Hepatocyte (in vitro differentiated cells): Measurements from ENCODE around the gene ATRAID. TPM values are rescaled to one million over a fixed set of nuclear protein-coding genes. Genes with fewer than 3 reads are reported as not detected.

Experiments
- DNase-seq: peaks from one replicate; pipeline ENCODE4 v3.0.0-alpha.2; 2016; ENCODE audit warnings: low spot score
- H2AFZ ChIP-seq: fragments of 200-600 bp; sonication (generic); 2 replicates; pipeline ENCODE4 v1.6.0; 2016; ENCODE audit warnings: antibody characterized with exemption, mild to moderate bottlenecking
- H3K27ac ChIP-seq: fragments of 200-600 bp; sonication (generic); 2 replicates; pipeline ENCODE4 v1.5.1; 2016; ENCODE audit warnings: mild to moderate bottlenecking
- H3K27me3 ChIP-seq: fragments of 200-600 bp; sonication (generic); 2 replicates; pipeline ENCODE4 v1.6.1; 2016
- H3K36me3 ChIP-seq: fragments of 200-600 bp; sonication (generic); replicated peaks from 2 replicates; pipeline ENCODE4 v1.5.1; 2016; ENCODE audit warnings: low read depth; ENCODE audit not compliant: insufficient read depth
- H3K4me1 ChIP-seq: fragments of 200-600 bp; sonication (generic); 2 replicates; pipeline ENCODE4 v1.5.1; 2016; ENCODE audit warnings: mild to moderate bottlenecking, moderate library complexity; ENCODE audit not compliant: insufficient read depth
- H3K4me2 ChIP-seq: fragments of 200-600 bp; sonication (generic); 2 replicates; pipeline ENCODE4 v1.6.0; 2016
- H3K4me3 ChIP-seq: fragments of 200-600 bp; sonication (generic); 2 replicates; pipeline ENCODE4 v1.5.1; 2016; ENCODE audit warnings: mild to moderate bottlenecking
- H3K79me2 ChIP-seq: fragments of 200-600 bp; sonication (generic); 2 replicates; pipeline ENCODE4 v1.6.0; 2017; ENCODE audit warnings: mild to moderate bottlenecking
- H3K9me2 ChIP-seq: fragments of 200-600 bp; sonication (generic); replicated peaks from 2 replicates; pipeline ENCODE4 v1.6.0; 2017; ENCODE audit warnings: mild to moderate bottlenecking; ENCODE audit not compliant: insufficient read depth
- H3K9me3 ChIP-seq: fragments of 200-600 bp; sonication (generic); 2 replicates; pipeline ENCODE4 v1.5.1; 2016; ENCODE audit warnings: low read depth, mild to moderate bottlenecking
- H4K20me1 ChIP-seq: fragments of 200-600 bp; sonication (generic); 2 replicates; pipeline ENCODE4 v1.6.0; 2016; ENCODE audit warnings: mild to moderate bottlenecking; ENCODE audit not compliant: insufficient read depth, poor library complexity, severe bottlenecking
- CTCF ChIP-seq: fragments of 200-600 bp; sonication (generic); IDR thresholded peaks from 2 replicates; pipeline ENCODE4 v1.5.1; 2016; ENCODE audit warnings: antibody characterized with exemption, mild to moderate bottlenecking; ENCODE audit not compliant: poor library complexity
- EZH2 ChIP-seq: fragments of 200-600 bp; sonication (generic); IDR thresholded peaks from 2 replicates; pipeline ENCODE4 v1.6.1; 2016; ENCODE audit warnings: antibody characterized with exemption, mild to moderate bottlenecking, borderline replicate concordance
- EZH2phosphoT487 ChIP-seq: fragments of 200-600 bp; sonication (generic); IDR thresholded peaks from one replicate; pipeline ENCODE4 v1.6.1; 2018; ENCODE audit warnings: antibody characterized with exemption, mild to moderate bottlenecking, low read depth, moderate library complexity; ENCODE audit not compliant: unreplicated experiment, severe bottlenecking
- WGBS: methylation state at CpG from one replicate; pipeline ENCODE4 v1.1.6; 2016; ENCODE audit warnings: low lambda C conversion rate; ENCODE audit errors: missing lambda C conversion rate; 5-methylcytosine and 5-hydroxymethylcytosine counted together
- polyA plus RNA-seq: library from polyadenylated mRNA; unstranded; fragments of >200 nt; fragmentation: Nextera tagmentation; extraction: Ambion mirVana; gene quantifications from 2 replicates; pipeline ENCODE4 v1.2.1, GENCODE V29; 2016
- total RNA-seq: library from RNA; depleted of rRNA; stranded (reverse); fragments of >200 nt; gene quantifications from 2 replicates; pipeline ENCODE4 v1.2.3, GENCODE V29; 2014

ATRAID gene
- total and polyA plus RNA-seq, 2 experiments from 2014 or later, result 173 to 259 TPM

DNA sequence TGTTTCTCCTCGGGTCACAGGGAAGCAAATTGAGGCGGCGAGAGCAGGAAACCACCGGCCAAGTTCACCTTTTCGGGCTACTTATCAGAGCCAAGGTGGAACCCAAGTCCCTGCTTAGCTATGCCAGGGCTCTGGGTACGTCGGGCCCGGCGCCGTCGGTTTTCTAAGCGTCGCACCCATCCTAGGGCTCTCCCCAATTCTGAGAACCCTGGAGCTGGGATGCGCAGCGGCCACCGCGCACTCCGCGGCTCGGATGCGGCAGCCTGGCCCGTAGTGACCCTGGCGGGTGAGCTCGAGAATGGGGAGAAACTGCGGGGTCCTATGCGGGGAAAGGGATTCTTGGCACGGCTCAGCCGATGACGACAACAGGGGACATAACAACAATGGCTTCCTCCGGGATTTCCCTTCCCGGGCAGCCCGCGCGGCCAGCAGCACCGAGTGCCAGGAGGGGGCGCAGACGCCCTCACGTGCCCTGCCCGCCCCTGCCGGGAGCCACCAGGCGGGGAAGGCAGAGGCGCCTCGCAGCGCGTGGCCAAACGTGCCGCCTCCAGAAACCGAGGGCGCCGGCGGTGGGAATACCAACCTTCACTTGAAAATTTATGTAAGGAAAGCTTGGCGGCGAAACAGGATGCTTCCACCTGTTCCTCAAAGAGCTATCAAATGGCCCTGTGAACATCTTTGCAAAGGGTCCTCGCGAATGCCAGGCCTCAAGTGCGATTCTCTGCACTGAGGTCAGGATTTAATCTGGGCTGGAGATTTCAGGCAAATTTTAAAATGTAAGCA, 53.1 kb downstream of the ATRAID start:
- no peak overlapping the region for H3K27ac ChIP-seq
- no peaks in the 10 kb centered on the region for H3K36me3 ChIP-seq
- H3K9me2 ChIP-seq, result no peaks in the 10 kb centered on the region
- H3K9me3 ChIP-seq, result no peaks in the 10 kb centered on the region
- peaks cover 31% of the 10 kb centered on the region for H3K4me1 ChIP-seq
- TF ChIP-seq EZH2 (peak; percentile 7), CTCF (peak; percentile 53), EZH2phosphoT487 (no peak)
- H3K79me2 ChIP-seq, result no peaks in the 10 kb centered on the region
- no peaks in the 10 kb centered on the region for H4K20me1 ChIP-seq
- peak overlapping the region; percentile 39 for H3K4me3 ChIP-seq
- H2AFZ ChIP-seq, result peak overlapping the region; percentile 81
- peak; percentile 85 for DNase-seq
- H3K4me2 ChIP-seq, result peak overlapping the region; percentile 99
- H3K27me3 ChIP-seq, result peaks cover 83% of the 10 kb centered on the region
- 7% methylated on average over 44 of the region's 56 CpGs for WGBS

DNA sequence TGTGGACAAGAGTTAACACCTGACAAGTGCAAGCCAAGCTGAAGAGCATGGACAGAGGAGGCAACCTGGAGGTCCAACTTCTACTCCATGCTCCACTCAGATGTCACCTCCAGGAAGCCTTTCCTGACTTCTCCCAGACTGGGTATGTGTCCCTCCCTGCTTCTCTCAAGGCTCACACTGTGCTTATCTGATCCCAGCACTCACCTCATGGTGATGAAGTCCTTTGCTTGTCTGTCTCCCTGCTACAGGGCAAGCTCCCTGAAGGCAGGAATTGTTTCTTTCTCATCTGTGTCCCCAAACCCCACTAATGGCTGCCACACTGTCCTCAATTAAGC, 53.7 kb downstream of the ATRAID start:
- no peaks in the 10 kb centered on the region for H4K20me1 ChIP-seq

More for the DNA sequence above, 53.7 kb downstream of the ATRAID start:
- TF ChIP-seq EZH2, result no peak
- no peak for TF ChIP-seq EZH2phosphoT487
- no peak for TF ChIP-seq CTCF
- peaks cover 82% of the 10 kb centered on the region for H3K27me3 ChIP-seq
- H3K9me3 ChIP-seq, result no peaks in the 10 kb centered on the region
- H3K4me2 ChIP-seq, result peak overlapping the region; percentile 99
- H3K36me3 ChIP-seq, result no peaks in the 10 kb centered on the region
- no peak for DNase-seq
- no peak overlapping the region for H3K27ac ChIP-seq
- no peak overlapping the region for H3K4me3 ChIP-seq
- no peaks in the 10 kb centered on the region for H3K79me2 ChIP-seq
- no peak overlapping the region for H2AFZ ChIP-seq
- no peaks in the 10 kb centered on the region for H3K9me2 ChIP-seq
- peaks cover 31% of the 10 kb centered on the region for H3K4me1 ChIP-seq

Other genes starting within 250 kb of the ATRAID start
- gene MAPRE3, start 241.4 kb upstream of the ATRAID start, total RNA-seq, result 8.0 and 8.6 TPM in 2 replicates
- 23.6 and 29.2 TPM in 2 replicates for gene MAPRE3, start 241.4 kb upstream of the ATRAID start, polyA plus RNA-seq
- gene TMEM214, start 179.1 kb upstream of the ATRAID start, total RNA-seq, result 40.2 and 50.4 TPM in 2 replicates
- 75.9 and 100 TPM in 2 replicates for gene TMEM214, start 179.1 kb upstream of the ATRAID start, polyA plus RNA-seq
- gene AGBL5, start 160.4 kb upstream of the ATRAID start, total RNA-seq, result 12.9 and 13.8 TPM in 2 replicates
- gene AGBL5, start 160.4 kb upstream of the ATRAID start, polyA plus RNA-seq, result 20.2 and 24.9 TPM in 2 replicates
- gene OST4, start 140.4 kb upstream of the ATRAID start, total RNA-seq, result 364 and 380 TPM in 2 replicates
- gene OST4, start 140.4 kb upstream of the ATRAID start, polyA plus RNA-seq, result 839 and 872 TPM in 2 replicates
- 59.6 and 80.8 TPM in 2 replicates for gene EMILIN1, start 133.4 kb upstream of the ATRAID start, total RNA-seq
- gene EMILIN1, start 133.4 kb upstream of the ATRAID start, polyA plus RNA-seq, result 109 and 128 TPM in 2 replicates
- gene KHK, start 125.3 kb upstream of the ATRAID start, total RNA-seq, result 26.1 and 28.7 TPM in 2 replicates
- gene KHK, start 125.3 kb upstream of the ATRAID start, polyA plus RNA-seq, result 57.7 and 73.1 TPM in 2 replicates
- gene CGREF1, start 92.9 kb upstream of the ATRAID start, total RNA-seq, result 0.28 and 2.5 TPM in 2 replicates
- 1.8 and 2.2 TPM in 2 replicates for gene CGREF1, start 92.9 kb upstream of the ATRAID start, polyA plus RNA-seq
- 0.03 TPM in 1 of 2 replicates, not detected in the other for gene ABHD1, start 88.2 kb upstream of the ATRAID start, total RNA-seq
- 0.58 and 1.1 TPM in 2 replicates for gene ABHD1, start 88.2 kb upstream of the ATRAID start, polyA plus RNA-seq
- gene PREB, start 77.4 kb upstream of the ATRAID start, total RNA-seq, result 69.2 and 69.6 TPM in 2 replicates
- 71.7 and 90.3 TPM in 2 replicates for gene PREB, start 77.4 kb upstream of the ATRAID start, polyA plus RNA-seq
- gene PRR30, start 72.6 kb upstream of the ATRAID start, total RNA-seq, result not detected in 2 replicates
- gene PRR30, start 72.6 kb upstream of the ATRAID start, polyA plus RNA-seq, result not detected in 2 replicates
- gene TCF23, start 63.0 kb upstream of the ATRAID start, total RNA-seq, result not detected in 2 replicates
- not detected in 2 replicates for gene TCF23, start 63.0 kb upstream of the ATRAID start, polyA plus RNA-seq
- gene SLC5A6, start 227 bp downstream of the ATRAID start, total RNA-seq, result 65.8 and 72.3 TPM in 2 replicates
- gene SLC5A6, start 227 bp downstream of the ATRAID start, polyA plus RNA-seq, result 58.9 and 66.6 TPM in 2 replicates
- gene CAD, start 5.3 kb downstream of the ATRAID start, total RNA-seq, result 13.2 and 16.6 TPM in 2 replicates
- 20.7 TPM in 2 replicates for gene CAD, start 5.3 kb downstream of the ATRAID start, polyA plus RNA-seq
- gene SLC30A3, start 51.0 kb downstream of the ATRAID start, total RNA-seq, result 0.20 TPM in 1 of 2 replicates, not detected in the other
- gene SLC30A3, start 51.0 kb downstream of the ATRAID start, polyA plus RNA-seq, result not detected in 2 replicates
- not detected in 2 replicates for gene DNAJC5G, start 63.4 kb downstream of the ATRAID start, total RNA-seq
- gene DNAJC5G, start 63.4 kb downstream of the ATRAID start, polyA plus RNA-seq, result not detected in 2 replicates
- gene TRIM54, start 70.4 kb downstream of the ATRAID start, total RNA-seq, result not detected in 2 replicates
- gene TRIM54, start 70.4 kb downstream of the ATRAID start, polyA plus RNA-seq, result not detected in 2 replicates
- 1.4 and 2.9 TPM in 2 replicates for gene UCN, start 96.4 kb downstream of the ATRAID start, total RNA-seq
- gene UCN, start 96.4 kb downstream of the ATRAID start, polyA plus RNA-seq, result 1.0 and 2.6 TPM in 2 replicates
- 71.4 and 96.8 TPM in 2 replicates for gene MPV17, start 111.1 kb downstream of the ATRAID start, total RNA-seq
- gene MPV17, start 111.1 kb downstream of the ATRAID start, polyA plus RNA-seq, result 111 and 131 TPM in 2 replicates
- 51.3 and 53.3 TPM in 2 replicates for gene GTF3C2, start 144.7 kb downstream of the ATRAID start, total RNA-seq
- gene GTF3C2, start 144.7 kb downstream of the ATRAID start, polyA plus RNA-seq, result 46.8 and 58.0 TPM in 2 replicates
- gene EIF2B4, start 158.3 kb downstream of the ATRAID start, total RNA-seq, result 28.0 and 28.7 TPM in 2 replicates
- 67.5 and 68.7 TPM in 2 replicates for gene EIF2B4, start 158.3 kb downstream of the ATRAID start, polyA plus RNA-seq
- 81.8 and 88.7 TPM in 2 replicates for gene SNX17, start 158.6 kb downstream of the ATRAID start, total RNA-seq
- 105 and 109 TPM in 2 replicates for gene SNX17, start 158.6 kb downstream of the ATRAID start, polyA plus RNA-seq
- 16.0 and 20.6 TPM in 2 replicates for gene ZNF513, start 168.7 kb downstream of the ATRAID start, total RNA-seq
- gene ZNF513, start 168.7 kb downstream of the ATRAID start, polyA plus RNA-seq, result 26.1 and 36.4 TPM in 2 replicates
- gene PPM1G, start 197.6 kb downstream of the ATRAID start, total RNA-seq, result 60.6 and 64.9 TPM in 2 replicates
- 65.7 and 71.0 TPM in 2 replicates for gene PPM1G, start 197.6 kb downstream of the ATRAID start, polyA plus RNA-seq
- 114 and 127 TPM in 2 replicates for gene NRBP1, start 216.6 kb downstream of the ATRAID start, total RNA-seq
- 157 and 165 TPM in 2 replicates for gene NRBP1, start 216.6 kb downstream of the ATRAID start, polyA plus RNA-seq
- 11.4 and 19.3 TPM in 2 replicates for gene KRTCAP3, start 230.3 kb downstream of the ATRAID start, total RNA-seq
- 21.0 and 23.3 TPM in 2 replicates for gene KRTCAP3, start 230.3 kb downstream of the ATRAID start, polyA plus RNA-seq